ENCODE data around the gene MBD1. TPM values are rescaled to one million over a fixed set of nuclear protein-coding genes. Genes with fewer than 3 reads are reported as not detected.

MBD1 gene
- total RNA-seq, 2 donors from 2014 or later, result 77.1 to 79.6 TPM

DNA sequence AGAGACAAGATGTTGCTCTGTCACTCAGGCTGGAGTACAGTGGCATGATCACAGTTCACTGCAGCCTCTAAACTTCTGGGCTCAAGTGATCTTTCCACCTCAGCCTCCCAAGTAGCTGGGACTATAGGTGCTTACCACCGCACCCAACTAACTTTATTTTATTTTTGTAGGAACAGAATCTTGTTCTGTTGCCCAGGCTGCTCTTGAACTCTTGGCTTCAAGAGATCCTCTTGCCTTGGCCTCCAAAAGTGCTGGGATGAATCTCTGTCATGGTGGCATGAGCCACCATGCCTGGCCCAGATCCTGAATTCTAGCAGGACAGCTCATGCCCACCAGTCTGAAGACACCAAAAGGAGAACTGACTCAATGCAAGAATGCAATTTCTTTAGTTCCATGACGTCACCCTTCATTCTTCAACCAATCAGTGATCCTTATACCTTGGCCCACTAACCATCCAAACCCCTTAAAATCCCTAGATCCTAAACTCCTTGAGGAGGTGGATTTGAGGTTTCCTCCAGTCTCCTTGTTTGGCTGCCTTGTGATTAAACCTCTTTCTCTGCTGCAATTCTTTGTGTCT is 31.8 kb upstream of the MBD1 start:
- Mint-ChIP-seq H3K27ac (no peak overlapping the region), H3K4me3 (no peak overlapping the region), H3K27me3 (ENCODE audit: insufficient read depth) (peaks cover 66% of the 10 kb centered on the region), H3K36me3 (ENCODE audit: low read depth) (no peaks in the 10 kb centered on the region), H3K4me1 (no peaks in the 10 kb centered on the region), H3K9me3 (peaks cover 3% of the 10 kb centered on the region)
- no peaks in the 10 kb centered on the region for H3K36me3 ChIP-seq (ENCODE audit: control insufficient read depth, insufficient read depth, low read length)
- no peaks in the 10 kb centered on the region for H3K4me1 ChIP-seq (ENCODE audit: control insufficient read depth, insufficient read depth, low read length)
- H3K9ac ChIP-seq (ENCODE audit: extremely low read depth, low read length, poor library complexity, severe bottlenecking), result no peak overlapping the region
- no peak overlapping the region for H3K27ac ChIP-seq (ENCODE audit: low read depth, low read length)
- no peak overlapping the region for H3K4me3 ChIP-seq (ENCODE audit: low read length)
- TF ChIP-seq, protein P1, sequence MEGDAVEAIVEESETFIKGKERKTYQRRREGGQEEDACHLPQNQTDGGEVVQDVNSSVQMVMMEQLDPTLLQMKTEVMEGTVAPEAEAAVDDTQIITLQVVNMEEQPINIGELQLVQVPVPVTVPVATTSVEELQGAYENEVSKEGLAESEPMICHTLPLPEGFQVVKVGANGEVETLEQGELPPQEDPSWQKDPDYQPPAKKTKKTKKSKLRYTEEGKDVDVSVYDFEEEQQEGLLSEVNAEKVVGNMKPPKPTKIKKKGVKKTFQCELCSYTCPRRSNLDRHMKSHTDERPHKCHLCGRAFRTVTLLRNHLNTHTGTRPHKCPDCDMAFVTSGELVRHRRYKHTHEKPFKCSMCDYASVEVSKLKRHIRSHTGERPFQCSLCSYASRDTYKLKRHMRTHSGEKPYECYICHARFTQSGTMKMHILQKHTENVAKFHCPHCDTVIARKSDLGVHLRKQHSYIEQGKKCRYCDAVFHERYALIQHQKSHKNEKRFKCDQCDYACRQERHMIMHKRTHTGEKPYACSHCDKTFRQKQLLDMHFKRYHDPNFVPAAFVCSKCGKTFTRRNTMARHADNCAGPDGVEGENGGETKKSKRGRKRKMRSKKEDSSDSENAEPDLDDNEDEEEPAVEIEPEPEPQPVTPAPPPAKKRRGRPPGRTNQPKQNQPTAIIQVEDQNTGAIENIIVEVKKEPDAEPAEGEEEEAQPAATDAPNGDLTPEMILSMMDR (conservative IDR thresholded peaks at IDR 0.05), result no peak
- H3K27me3 ChIP-seq (ENCODE audit: control insufficient read depth, insufficient read depth, low read length, poor library complexity, severe bottlenecking), result peaks cover 5% of the 10 kb centered on the region
- DNase-seq, result no peak
- 84 to 90% methylated on average over 2 of the region's 2 CpGs for WGBS, 2 experiments (ENCODE audit: insufficient coverage in 1 of 2, insufficient read length in 1 of 2)
- H3K9me3 ChIP-seq (ENCODE audit: control insufficient read depth, low read length), result no peaks in the 10 kb centered on the region

- Mint-ChIP-seq H3K4me1 (peaks cover 4% of the 10 kb centered on the region), H3K27me3 (ENCODE audit: insufficient read depth) (peaks cover 72% of the 10 kb centered on the region), H3K9me3 (peaks cover 3% of the 10 kb centered on the region), H3K27ac (no peak overlapping the region), H3K36me3 (ENCODE audit: low read depth) (no peaks in the 10 kb centered on the region), H3K4me3 (no peak overlapping the region)
- H3K27ac ChIP-seq (ENCODE audit: low read depth, low read length), result no peak overlapping the region
- 83 to 93% methylated on average over 3 to 7 of the region's 7 CpGs for WGBS, 2 experiments (ENCODE audit: insufficient coverage in 1 of 2, insufficient read length in 1 of 2)
- H3K4me3 ChIP-seq (ENCODE audit: low read length), result no peak overlapping the region
- H3K9ac ChIP-seq (ENCODE audit: extremely low read depth, low read length, poor library complexity, severe bottlenecking), result no peak overlapping the region
- H3K4me1 ChIP-seq (ENCODE audit: control insufficient read depth, insufficient read depth, low read length), result no peaks in the 10 kb centered on the region
- no peak for DNase-seq
- TF ChIP-seq, protein P1 (conservative IDR thresholded peaks at IDR 0.05), result no peak
- H3K27me3 ChIP-seq (ENCODE audit: control insufficient read depth, insufficient read depth, low read length, poor library complexity, severe bottlenecking), result peaks cover 5% of the 10 kb centered on the region
- H3K9me3 ChIP-seq (ENCODE audit: control insufficient read depth, low read length), result no peaks in the 10 kb centered on the region
- no peaks in the 10 kb centered on the region for H3K36me3 ChIP-seq (ENCODE audit: control insufficient read depth, insufficient read depth, low read length)
These were observed 31.1 kb upstream of the MBD1 start for GRCh38 chr18:50312296-50313030.

GRCh38 chr18:50311650-50312049 is 30.3 kb upstream of the MBD1 start:
- peaks cover 5% of the 10 kb centered on the region for H3K27me3 ChIP-seq (ENCODE audit: control insufficient read depth, insufficient read depth, low read length, poor library complexity, severe bottlenecking)
- H3K4me3 ChIP-seq (ENCODE audit: low read length), result no peak overlapping the region
- no peaks in the 10 kb centered on the region for H3K36me3 ChIP-seq (ENCODE audit: control insufficient read depth, insufficient read depth, low read length)
- Mint-ChIP-seq H3K27ac (no peak overlapping the region), H3K4me1 (peaks cover 9% of the 10 kb centered on the region), H3K36me3 (ENCODE audit: low read depth) (no peaks in the 10 kb centered on the region), H3K27me3 (ENCODE audit: insufficient read depth) (peaks cover 73% of the 10 kb centered on the region), H3K4me3 (no peak overlapping the region), H3K9me3 (peaks cover 3% of the 10 kb centered on the region)
- DNase-seq, result no peak
- WGBS, 2 experiments (ENCODE audit: insufficient coverage in 1 of 2, insufficient read length in 1 of 2), result 95% methylated on average over 2 to 3 of the region's 3 CpGs
- H3K27ac ChIP-seq (ENCODE audit: low read depth, low read length), result no peak overlapping the region
- no peaks in the 10 kb centered on the region for H3K9me3 ChIP-seq (ENCODE audit: control insufficient read depth, low read length)
- no peak overlapping the region for H3K9ac ChIP-seq (ENCODE audit: extremely low read depth, low read length, poor library complexity, severe bottlenecking)
- H3K4me1 ChIP-seq (ENCODE audit: control insufficient read depth, insufficient read depth, low read length), result no peaks in the 10 kb centered on the region
- TF ChIP-seq, protein P1 (conservative IDR thresholded peaks at IDR 0.05), result no peak

Measured in endodermal cell (in vitro differentiated cells).